SJCRH30 (cell line): ENCODE measurements around the gene LAMTOR2. TPM values are rescaled to one million over a fixed set of nuclear protein-coding genes. Genes with fewer than 3 reads are reported as not detected.
A peak's percentile ranks its signal among the peaks of the same experiment; 100 is the strongest.

Experiments
- DNase-seq, 2 experiments: peaks; one replicate each; pipeline ENCODE4 v3.0.0-alpha.2; 2015 to 2020
- H3K27ac ChIP-seq: fragments of 250-450 bp; sonication (Bioruptor Pico); 2 replicates; pipeline ENCODE4 v1.5.1; 2020; ENCODE audit warnings: mild to moderate bottlenecking, moderate library complexity
- H3K27me3 ChIP-seq: fragments of 250-450 bp; sonication (Bioruptor Pico); 2 replicates; pipeline ENCODE4 v1.5.1; 2020; ENCODE audit warnings: mild to moderate bottlenecking, moderate library complexity
- H3K36me3 ChIP-seq: fragments of 250-450 bp; sonication (Bioruptor Pico); 2 replicates; pipeline ENCODE4 v1.5.1; 2020; ENCODE audit warnings: mild to moderate bottlenecking, moderate library complexity
- H3K4me1 ChIP-seq: fragments of 250-450 bp; sonication (Bioruptor Pico); 2 replicates; pipeline ENCODE4 v1.5.1; 2020; ENCODE audit warnings: mild to moderate bottlenecking, moderate library complexity
- H3K4me3 ChIP-seq: fragments of 250-450 bp; sonication (Bioruptor Pico); 2 replicates; pipeline ENCODE4 v1.5.1; 2020; ENCODE audit warnings: mild to moderate bottlenecking, moderate library complexity
- H3K9me3 ChIP-seq: fragments of 250-450 bp; sonication (Bioruptor Pico); replicated peaks from 2 replicates; pipeline ENCODE4 v1.5.1; 2020; ENCODE audit warnings: mild to moderate bottlenecking, moderate library complexity
- total RNA-seq: library from RNA; depleted of rRNA; stranded (reverse); fragments of >200 nt; shearing (Covaris generic); gene quantifications from 2 replicates; pipeline ENCODE4 v1.2.3, GENCODE V29; 2014

The LAMTOR2 gene
- total RNA-seq, 1 experiment from 2014 or later = 24.8 TPM

DNA sequence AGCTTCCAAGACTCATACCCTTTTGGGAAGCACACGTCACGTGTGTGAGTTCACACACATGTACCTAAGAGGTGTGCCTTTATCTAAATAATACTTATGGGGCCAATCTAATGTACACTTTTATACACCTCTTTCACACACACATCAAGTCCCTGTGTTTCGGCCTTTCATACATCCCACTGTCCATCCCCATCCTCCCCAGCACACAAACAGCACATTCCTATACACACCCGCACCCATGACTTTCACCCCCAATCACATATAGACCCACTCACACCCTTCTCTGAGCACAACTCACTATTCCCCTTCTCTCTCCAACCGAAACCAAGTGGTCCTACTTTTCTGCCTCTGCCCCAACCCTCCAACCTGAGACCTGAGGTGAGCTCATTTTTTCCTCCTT, 24.1 kb downstream of the LAMTOR2 start:
- Histone ChIP-seq H3K4me1 (peaks cover 4% of the 10 kb centered on the region; the same call in 1 of the 2 replicates), H3K9me3 (no peaks in the 10 kb centered on the region), H3K27ac (no peak overlapping the region), H3K4me3 (no peak overlapping the region), H3K36me3 (peaks cover 8% of the 10 kb centered on the region), H3K27me3 (no peaks in the 10 kb centered on the region)
- no peak for DNase-seq

DNA sequence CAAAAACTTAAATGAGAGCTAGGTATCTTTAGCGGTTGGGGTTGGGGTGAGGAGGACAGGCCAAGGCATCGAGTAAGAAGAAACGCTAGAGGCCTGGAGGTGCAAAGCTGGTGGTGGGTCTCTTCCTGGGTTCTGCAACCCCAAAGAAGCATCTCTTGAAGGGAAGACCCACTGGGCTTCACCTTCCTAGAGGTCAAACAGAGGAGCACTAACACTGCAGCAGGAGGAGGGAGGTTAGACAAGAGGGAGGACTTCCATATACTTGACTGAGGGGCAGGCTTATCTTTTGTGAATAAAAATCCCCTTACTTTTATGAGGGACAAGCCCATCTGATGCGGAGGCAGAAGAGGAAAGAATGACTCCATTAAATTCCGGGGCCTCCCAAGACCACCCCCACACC, 25.2 kb downstream of the LAMTOR2 start:
- peaks cover 8% of the 10 kb centered on the region for H3K36me3 ChIP-seq
- DNase-seq = no peak
- H3K4me1 ChIP-seq = peaks cover 4% of the 10 kb centered on the region; the same call in 1 of the 2 replicates
- H3K4me3 ChIP-seq = no peak overlapping the region
- no peaks in the 10 kb centered on the region for H3K9me3 ChIP-seq
- H3K27ac ChIP-seq = no peak overlapping the region
- no peaks in the 10 kb centered on the region for H3K27me3 ChIP-seq

DNA sequence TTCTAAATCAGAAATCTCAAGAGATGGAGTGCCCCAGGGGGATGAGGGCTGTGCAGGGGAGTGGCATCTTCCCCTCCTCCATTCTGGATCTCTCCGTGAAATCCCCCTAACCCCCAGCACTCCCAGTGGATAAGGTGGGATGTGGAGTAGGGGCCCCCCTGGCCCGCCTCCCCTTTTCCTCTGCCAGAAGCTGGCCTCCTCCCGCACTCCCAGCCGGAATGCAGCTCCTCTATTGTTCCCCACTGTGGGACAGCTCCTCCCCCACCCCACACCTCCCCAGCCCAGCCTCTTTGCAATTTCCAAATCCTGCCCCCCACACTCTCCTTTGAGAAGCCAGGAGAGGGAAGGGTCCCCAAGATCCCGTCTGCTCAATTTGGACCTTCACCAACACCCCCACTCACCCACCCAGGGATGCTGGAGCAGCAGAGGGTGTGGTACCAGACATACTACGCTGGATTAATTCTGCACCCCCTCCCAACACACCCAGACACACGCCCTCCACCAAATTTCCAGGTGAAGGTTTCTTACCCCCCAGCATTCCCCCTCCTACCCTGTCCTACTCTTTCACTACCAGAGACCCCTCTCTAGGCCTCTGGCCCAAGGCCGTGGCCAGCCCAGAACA, 25.8 kb downstream of the LAMTOR2 start:
- no peaks in the 10 kb centered on the region for H3K27me3 ChIP-seq
- no peak overlapping the region for H3K27ac ChIP-seq
- peaks cover 4% of the 10 kb centered on the region; the same call in 1 of the 2 replicates for H3K4me1 ChIP-seq
- no peaks in the 10 kb centered on the region for H3K9me3 ChIP-seq
- peak overlapping the region; percentile 99 for H3K4me3 ChIP-seq
- H3K36me3 ChIP-seq = peaks cover 8% of the 10 kb centered on the region
- no peak for DNase-seq

DNA sequence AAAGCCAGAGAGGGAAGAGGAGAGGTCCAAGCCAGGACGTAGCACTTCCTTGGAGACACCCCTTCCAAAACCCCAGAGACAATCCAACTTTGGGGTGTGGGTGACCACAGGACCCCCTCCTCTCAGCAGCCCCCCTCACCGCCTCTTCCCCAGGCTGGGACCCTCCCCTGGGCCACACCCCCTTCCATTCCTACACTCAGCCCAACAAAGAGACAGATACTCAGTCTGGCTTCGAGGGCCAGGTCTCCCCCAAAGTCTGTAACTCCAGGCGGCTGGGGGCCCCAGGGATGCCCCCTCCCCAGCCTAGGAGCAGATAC, 26.2 kb downstream of the LAMTOR2 start:
- Histone ChIP-seq H3K4me1 (peaks cover 4% of the 10 kb centered on the region; the same call in 1 of the 2 replicates), H3K4me3 (peak overlapping the region; percentile 99), H3K9me3 (no peaks in the 10 kb centered on the region), H3K36me3 (peaks cover 8% of the 10 kb centered on the region), H3K27me3 (no peaks in the 10 kb centered on the region), H3K27ac (peak overlapping the region; percentile 50; the same call in 1 of the 2 replicates)
- no peak for DNase-seq

DNA sequence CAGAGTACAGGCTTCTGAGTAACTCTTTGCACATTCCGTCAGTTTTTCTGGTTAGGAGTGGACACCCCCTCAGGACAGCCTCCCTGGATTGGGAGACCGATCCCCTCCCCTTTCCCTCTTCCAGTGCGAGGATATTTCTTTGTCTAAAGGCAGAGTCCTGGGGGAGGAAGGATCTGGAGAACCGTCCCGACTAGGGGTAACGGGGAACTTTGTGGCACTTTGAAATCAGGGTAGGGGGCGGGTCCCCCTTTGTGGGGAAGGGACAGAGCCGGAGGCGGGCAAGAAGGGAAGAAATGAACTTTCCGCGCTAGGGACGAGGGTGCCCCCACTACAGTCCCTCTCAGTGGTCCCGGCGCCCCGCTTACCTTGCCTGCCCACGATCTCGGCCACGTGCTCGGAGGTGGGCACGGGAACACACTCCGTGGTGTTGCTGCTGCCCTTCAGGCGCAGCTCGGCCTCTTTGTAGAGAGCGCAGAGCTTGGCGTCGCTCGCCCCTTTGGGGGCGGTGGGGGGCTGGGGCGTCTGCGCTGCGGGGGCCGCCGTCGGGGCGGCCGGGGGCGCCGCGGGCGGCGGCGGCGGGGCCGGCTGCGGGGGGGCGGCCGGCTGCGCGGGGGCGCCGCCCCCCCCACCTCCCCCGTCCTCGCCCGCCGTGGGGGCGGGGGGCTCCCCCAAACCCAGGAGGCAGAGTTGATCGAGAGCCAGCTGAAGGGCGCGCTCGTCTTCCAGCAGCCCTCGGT, 26.8 kb downstream of the LAMTOR2 start:
- peak overlapping the region; percentile 59 for H3K27ac ChIP-seq
- no peaks in the 10 kb centered on the region for H3K27me3 ChIP-seq
- peaks cover 3% of the 10 kb centered on the region for H3K36me3 ChIP-seq
- no peaks in the 10 kb centered on the region for H3K9me3 ChIP-seq
- H3K4me3 ChIP-seq = peak overlapping the region; percentile 99
- DNase-seq = peak in 1 of 2 experiments; percentile 37
- peaks cover 8% of the 10 kb centered on the region; the same call in 1 of the 2 replicates for H3K4me1 ChIP-seq

DNA sequence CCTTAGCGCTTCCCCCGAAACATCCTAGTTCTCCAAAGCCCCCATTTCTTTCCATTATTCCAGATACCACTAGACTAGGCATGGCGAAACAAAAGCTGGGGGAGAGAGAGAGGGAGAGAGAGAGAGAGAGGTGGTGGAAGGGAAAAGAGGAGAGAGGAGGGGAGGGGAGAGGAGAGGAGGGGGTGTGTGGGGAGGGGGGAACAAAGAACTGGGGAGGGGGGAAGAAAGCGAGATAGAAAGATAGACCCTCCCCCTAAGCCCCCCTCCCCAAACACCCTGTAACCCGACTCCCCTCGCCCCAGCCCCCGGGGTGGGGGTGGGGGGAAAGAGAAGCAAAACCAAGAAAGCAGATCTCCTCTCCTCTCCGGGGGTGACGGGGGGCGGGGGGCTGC, 27.3 kb downstream of the LAMTOR2 start:
- Histone ChIP-seq H3K36me3 (peaks cover 3% of the 10 kb centered on the region; the same call in 1 of the 2 replicates), H3K27ac (peak overlapping the region; percentile 59)

DNA sequence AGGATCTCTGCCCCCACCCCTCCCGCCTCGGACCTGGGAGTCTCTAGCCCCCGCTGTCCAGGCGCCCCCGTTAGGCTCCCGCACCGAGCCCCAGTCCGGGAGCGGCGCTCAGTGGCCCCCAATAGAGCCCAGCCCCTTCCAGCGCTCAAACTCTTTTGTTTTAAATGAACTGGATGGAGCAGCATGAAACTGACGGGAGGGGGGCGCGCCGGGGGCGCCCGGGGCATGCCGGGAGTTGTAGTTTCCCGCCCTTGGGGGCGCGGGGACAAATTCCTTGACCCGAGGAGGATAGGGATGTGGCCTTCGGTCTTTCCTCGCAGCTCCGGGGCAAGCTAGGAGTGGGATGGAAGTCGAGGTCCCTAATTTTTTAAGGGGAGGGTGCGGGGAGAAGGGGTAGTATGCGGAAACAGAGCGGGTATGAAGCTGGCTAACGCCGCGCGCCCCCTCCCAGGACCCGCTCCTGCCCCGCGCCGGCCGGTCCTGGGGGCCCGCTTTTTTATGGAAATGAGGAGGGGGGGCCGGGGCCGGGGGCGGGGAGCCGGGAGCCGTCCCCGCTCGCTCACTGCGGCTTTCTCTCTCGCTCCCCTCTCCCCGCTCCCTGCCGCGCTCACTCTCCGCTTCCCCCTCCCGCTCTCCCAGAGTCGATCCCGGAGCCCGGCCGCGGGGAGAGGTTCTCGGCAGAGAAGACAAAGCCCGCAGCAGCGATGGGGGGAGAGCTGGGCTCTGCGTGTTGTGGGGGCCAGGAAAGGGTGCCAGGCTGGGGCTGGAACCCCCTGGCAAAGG, 27.9 kb downstream of the LAMTOR2 start, which contains the start of gene MEX3A:
MEX3A (minus strand) TSS at position 157 of the 783 bp plus-strand sequence. CDS start 467 bp downstream, outside the sequence.
- DNase-seq = peak; percentile 89 to 90
- peak within 1 kb of the TSS; percentile 59 for H3K27ac ChIP-seq

More for the DNA sequence above, 27.3 kb downstream of the LAMTOR2 start:
- DNase-seq = peak in 1 of 2 experiments; percentile 34
- Histone ChIP-seq H3K4me3 (peak overlapping the region; percentile 99), H3K4me1 (peaks cover 8% of the 10 kb centered on the region; the same call in 1 of the 2 replicates), H3K27me3 (no peaks in the 10 kb centered on the region), H3K9me3 (no peaks in the 10 kb centered on the region)

DNA sequence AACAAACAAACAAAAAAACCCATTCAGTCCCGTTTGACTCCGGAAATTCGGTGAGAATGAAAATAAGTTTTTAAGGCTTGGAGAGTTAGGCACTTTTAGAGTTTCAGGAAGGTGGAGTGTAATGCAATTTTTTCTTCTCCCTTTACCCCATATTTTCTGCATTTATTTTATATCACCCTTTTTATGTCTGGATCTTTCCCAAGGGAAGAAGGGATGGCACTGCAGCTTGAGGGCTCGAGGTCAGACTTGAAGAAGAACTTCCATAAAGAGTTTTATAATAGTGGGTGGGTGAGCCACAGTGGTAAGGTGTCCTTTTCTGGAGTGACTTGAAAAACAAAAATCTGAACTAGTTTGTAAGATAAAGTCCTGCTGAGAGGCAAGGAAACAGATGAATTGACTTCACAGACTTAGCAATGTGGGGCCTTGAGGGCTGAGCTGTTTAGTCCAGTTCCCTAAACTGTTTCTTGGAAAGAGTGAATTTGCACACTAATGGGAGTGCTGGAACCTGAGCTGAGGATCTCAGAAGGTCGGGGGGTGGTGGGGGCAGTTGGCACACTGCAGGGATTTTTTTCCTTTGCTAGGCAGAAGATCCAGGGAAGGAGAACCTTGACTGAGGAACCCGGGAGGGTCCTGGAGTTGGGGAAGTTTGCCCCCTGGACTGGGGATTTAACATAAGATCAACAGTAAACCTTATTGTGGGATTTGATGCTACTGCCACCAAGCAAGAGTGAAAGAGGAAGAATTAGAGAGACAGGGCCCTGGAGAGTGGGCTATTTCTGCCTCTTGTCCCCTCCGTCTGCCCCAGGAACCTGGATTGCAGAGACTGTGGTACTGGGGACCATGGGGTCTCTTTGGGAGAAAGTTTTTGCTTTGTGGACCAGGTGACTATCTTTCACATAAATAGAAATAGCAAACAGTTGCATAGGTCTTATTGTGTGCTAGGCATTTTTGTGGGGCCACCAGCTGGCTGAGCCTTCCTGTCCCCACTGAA, 29.5 kb downstream of the LAMTOR2 start:
- H3K36me3 ChIP-seq = no peaks in the 10 kb centered on the region
- H3K27ac ChIP-seq = no peak overlapping the region
- peaks cover 8% of the 10 kb centered on the region; the same call in 1 of the 2 replicates for H3K4me1 ChIP-seq
- no peaks in the 10 kb centered on the region for H3K27me3 ChIP-seq
- no peaks in the 10 kb centered on the region for H3K9me3 ChIP-seq
- peak overlapping the region; percentile 99 for H3K4me3 ChIP-seq
- no peak for DNase-seq

More for the DNA sequence above, 27.9 kb downstream of the LAMTOR2 start, which contains the start of gene MEX3A:
- peaks cover 8% of the 10 kb centered on the region; the same call in 1 of the 2 replicates for H3K4me1 ChIP-seq
- H3K4me3 ChIP-seq = peak within 1 kb of the TSS; percentile 99
- no peaks in the 10 kb centered on the region; the same call in 1 of the 2 replicates for H3K36me3 ChIP-seq
- no peaks in the 10 kb centered on the region for H3K27me3 ChIP-seq
- H3K9me3 ChIP-seq = no peaks in the 10 kb centered on the region

DNA sequence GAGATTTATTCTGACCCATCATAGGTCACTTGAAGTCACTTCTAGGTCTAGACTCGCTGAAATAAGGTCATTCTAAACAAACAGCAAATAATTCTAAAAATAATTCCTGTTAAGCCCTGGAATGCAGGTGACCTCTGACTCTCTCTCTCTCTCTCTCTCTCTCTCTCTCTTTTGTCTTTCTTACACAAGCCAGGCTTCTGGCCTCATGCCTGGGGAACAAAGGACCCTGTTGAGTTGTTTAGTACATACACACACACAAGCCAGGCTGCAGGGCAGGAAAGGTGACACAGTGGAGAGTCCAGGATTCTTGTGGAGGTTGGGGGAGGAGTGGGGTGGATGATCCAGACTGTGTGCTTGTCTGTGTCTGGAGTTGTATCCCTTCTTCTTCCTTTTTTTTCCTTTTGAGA, 31.7 kb downstream of the LAMTOR2 start:
- no peak overlapping the region for H3K4me3 ChIP-seq
- H3K36me3 ChIP-seq = no peaks in the 10 kb centered on the region
- peaks cover 19% of the 10 kb centered on the region; the same call in 1 of the 2 replicates for H3K4me1 ChIP-seq
- no peaks in the 10 kb centered on the region for H3K9me3 ChIP-seq
- no peak for DNase-seq
- H3K27ac ChIP-seq = no peak overlapping the region
- no peaks in the 10 kb centered on the region for H3K27me3 ChIP-seq

DNA sequence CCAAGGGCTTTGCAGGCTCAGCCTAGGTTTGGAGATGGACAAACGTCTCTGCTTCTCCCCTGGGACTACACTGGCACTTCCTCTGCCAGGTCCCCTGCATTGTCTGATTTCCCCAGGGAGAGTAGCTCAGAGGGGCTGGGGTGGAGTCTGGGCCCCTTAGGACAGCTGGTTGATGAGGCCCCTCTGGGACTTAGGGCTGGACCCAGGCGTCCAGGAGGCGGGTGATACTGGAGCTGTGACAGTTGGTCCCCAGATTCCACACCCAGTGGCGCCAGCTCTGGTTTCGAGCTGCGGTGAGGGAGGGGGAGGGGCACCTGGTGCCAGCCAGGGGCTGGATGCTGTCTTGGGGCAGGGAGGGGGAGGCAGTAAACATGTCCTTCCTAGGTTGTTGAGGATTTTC, 35.1 kb downstream of the LAMTOR2 start:
- no peak overlapping the region for H3K4me3 ChIP-seq
- H3K36me3 ChIP-seq = no peaks in the 10 kb centered on the region
- no peaks in the 10 kb centered on the region for H3K27me3 ChIP-seq
- no peaks in the 10 kb centered on the region for H3K9me3 ChIP-seq
- DNase-seq = peak; percentile 56 to 58
- no peak overlapping the region for H3K27ac ChIP-seq
- peaks cover 16% of the 10 kb centered on the region; the same call in 1 of the 2 replicates for H3K4me1 ChIP-seq

DNA sequence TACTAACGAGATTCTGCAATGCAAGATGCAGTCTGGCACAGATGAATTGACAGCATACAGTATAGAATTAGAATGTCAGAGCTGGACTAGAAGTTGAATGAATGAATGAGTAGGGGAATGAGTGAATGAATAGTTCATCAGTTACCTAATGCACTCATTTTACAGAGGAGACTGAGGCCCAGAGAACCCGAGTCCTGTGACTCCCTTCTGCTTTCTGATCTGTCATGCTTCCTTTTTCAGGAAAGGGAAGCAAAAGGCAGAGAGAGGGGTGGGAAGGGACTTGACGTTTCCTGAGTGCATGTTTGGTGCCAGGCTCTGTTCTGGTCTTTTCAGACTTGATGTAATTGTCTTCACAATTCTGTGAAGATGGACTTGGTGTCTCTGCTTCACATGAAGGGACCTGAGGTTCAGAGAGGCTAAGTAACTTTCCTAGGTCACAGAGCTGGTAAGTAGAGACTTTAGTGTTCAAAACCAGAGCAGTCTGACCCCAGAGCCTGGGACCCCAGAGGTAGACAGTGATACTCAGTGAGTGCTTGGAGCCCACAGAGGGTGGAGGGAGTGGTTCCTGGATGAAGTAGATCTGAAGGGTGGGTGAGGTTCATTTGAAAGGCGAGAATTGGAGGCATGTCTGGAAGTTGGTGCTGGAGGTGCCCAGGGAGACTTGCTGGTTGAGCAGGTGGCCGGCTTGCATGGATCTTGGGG, 35.7 kb downstream of the LAMTOR2 start:
- no peak for DNase-seq
- no peaks in the 10 kb centered on the region for H3K36me3 ChIP-seq
- no peak overlapping the region for H3K4me3 ChIP-seq
- no peak overlapping the region for H3K27ac ChIP-seq
- H3K27me3 ChIP-seq = no peaks in the 10 kb centered on the region
- H3K4me1 ChIP-seq = peaks cover 16% of the 10 kb centered on the region; the same call in 1 of the 2 replicates
- no peaks in the 10 kb centered on the region for H3K9me3 ChIP-seq

DNA sequence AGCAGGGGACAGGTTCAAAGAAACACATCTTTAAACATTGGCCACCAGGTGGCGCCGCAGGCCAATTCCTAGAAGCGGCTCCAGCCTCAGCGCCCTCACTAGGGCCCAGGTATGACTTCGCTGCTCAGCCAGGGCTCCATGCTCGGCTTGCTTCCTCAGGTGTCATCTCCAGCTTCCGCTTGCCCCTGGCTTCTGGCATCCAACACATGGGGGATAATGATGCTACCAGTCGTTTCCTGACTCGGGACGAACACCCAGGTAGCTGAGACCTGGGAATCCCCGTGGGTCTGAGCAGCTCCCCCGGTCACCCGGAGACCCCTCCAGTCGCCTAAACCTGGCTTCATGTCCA, 36.2 kb downstream of the LAMTOR2 start:
- Histone ChIP-seq H3K27ac (no peak overlapping the region), H3K27me3 (no peaks in the 10 kb centered on the region), H3K4me1 (peaks cover 16% of the 10 kb centered on the region; the same call in 1 of the 2 replicates), H3K36me3 (no peaks in the 10 kb centered on the region), H3K9me3 (no peaks in the 10 kb centered on the region), H3K4me3 (no peak overlapping the region)
- peak; percentile 79 to 91 for DNase-seq

DNA sequence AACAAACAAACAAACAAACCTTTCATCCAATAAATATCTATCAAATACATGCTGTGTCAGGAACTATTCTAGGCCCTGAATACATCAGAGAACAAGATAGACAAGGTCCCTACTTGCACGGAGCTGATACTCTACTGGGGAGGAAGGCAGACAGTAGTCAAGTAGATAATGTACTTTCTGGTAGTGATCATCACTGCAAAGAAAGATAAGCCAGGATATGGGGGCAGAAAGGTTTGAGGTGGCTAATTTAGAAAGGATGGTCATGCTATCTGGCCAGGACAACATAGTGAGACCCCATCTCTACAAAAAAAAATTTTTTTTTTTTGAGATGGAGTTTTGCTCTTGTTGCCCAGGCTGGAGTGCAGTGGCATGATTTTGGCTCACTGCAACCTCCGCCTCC, 37.0 kb downstream of the LAMTOR2 start:
- no peak overlapping the region for H3K4me3 ChIP-seq
- H3K27ac ChIP-seq = no peak overlapping the region
- no peaks in the 10 kb centered on the region for H3K36me3 ChIP-seq
- peaks cover 11% of the 10 kb centered on the region; the same call in 1 of the 2 replicates for H3K4me1 ChIP-seq
- no peak for DNase-seq
- H3K27me3 ChIP-seq = no peaks in the 10 kb centered on the region
- H3K9me3 ChIP-seq = no peaks in the 10 kb centered on the region
